Lower leg skin (tissue), 3 donors: Measurements from ENCODE around the gene FUT8.

ENCODE experiments used
- POLR2A ChIP-seq, 2 donors: fragments of 450-650 bp; IDR thresholded peaks; one replicate each; pipeline ENCODE4 v1.6.1; 2016 to 2017; ENCODE audit warnings: antibody characterized with exemption in 2 of 2, mild to moderate bottlenecking in 1 of 2, moderate library complexity in 1 of 2
- TF ChIP-seq, protein P1 (sequence below), 3 donors: fragments of 450-650 bp; IDR thresholded peaks; one replicate each; pipeline ENCODE4 v1.5.1; 2016; ENCODE audit warnings: antibody characterized with exemption in 3 of 3, mild to moderate bottlenecking in 3 of 3, moderate library complexity in 2 of 3

DNA sequence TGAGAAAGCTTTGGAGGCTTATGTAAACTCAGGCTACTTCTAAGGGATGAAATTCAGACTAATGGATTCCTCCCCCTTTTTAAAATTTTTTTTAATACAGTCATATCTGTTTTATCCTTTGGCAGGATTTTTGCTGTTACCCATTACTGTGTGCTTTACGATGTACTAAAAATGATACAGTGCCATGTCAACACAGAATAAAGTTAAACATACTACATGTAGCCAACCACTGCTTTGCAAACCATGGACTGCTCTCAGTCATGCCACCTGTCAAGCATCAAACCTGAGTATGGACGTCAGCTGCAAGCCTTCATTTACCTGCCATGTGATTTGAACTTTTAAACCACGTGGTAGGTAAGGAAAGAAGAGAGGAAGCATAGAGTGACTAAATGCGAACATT lies 325.8 kb downstream of the FUT8 start:
- TF ChIP-seq, protein P1, sequence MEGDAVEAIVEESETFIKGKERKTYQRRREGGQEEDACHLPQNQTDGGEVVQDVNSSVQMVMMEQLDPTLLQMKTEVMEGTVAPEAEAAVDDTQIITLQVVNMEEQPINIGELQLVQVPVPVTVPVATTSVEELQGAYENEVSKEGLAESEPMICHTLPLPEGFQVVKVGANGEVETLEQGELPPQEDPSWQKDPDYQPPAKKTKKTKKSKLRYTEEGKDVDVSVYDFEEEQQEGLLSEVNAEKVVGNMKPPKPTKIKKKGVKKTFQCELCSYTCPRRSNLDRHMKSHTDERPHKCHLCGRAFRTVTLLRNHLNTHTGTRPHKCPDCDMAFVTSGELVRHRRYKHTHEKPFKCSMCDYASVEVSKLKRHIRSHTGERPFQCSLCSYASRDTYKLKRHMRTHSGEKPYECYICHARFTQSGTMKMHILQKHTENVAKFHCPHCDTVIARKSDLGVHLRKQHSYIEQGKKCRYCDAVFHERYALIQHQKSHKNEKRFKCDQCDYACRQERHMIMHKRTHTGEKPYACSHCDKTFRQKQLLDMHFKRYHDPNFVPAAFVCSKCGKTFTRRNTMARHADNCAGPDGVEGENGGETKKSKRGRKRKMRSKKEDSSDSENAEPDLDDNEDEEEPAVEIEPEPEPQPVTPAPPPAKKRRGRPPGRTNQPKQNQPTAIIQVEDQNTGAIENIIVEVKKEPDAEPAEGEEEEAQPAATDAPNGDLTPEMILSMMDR (IDR thresholded peaks at IDR 0.05): no peak
- no peak for TF ChIP-seq POLR2A (IDR thresholded peaks at IDR 0.05)
